GM12864 (cell line): Measurements from ENCODE around the gene HS6ST3.

Experiments used
- DNase-seq: peaks from one replicate; pipeline ENCODE4 v3.0.0-alpha.2; 2011; ENCODE audit warnings: low read depth
- H3K4me3 ChIP-seq: 2 replicates; pipeline ENCODE4 v1.5.1; 2011; ENCODE audit warnings: mild to moderate bottlenecking, low read depth, low read length, control low read depth
- CTCF ChIP-seq: IDR thresholded peaks from 2 replicates; pipeline ENCODE4 v1.5.1; 2011; ENCODE audit warnings: low read depth, mild to moderate bottlenecking, moderate library complexity, low read length, control low read depth, inconsistent platforms; ENCODE audit errors: missing control alignments

HS6ST3 gene

GRCh38 chr13:96803456-96804100 is 713.7 kb downstream of the HS6ST3 start:
- no peak overlapping the region for H3K4me3 ChIP-seq
- no peak for TF ChIP-seq CTCF
- no peak for DNase-seq

- H3K4me3 ChIP-seq: no peak overlapping the region
- no peak for TF ChIP-seq CTCF
- DNase-seq: no peak
These were observed 714.3 kb downstream of the HS6ST3 start for GRCh38 chr13:96804174-96804573.

- H3K4me3 ChIP-seq: no peak overlapping the region
- no peak for DNase-seq
- no peak for TF ChIP-seq CTCF
These were observed 716.8 kb downstream of the HS6ST3 start for GRCh38 chr13:96806746-96807145.

GRCh38 chr13:96809366-96810096 is 719.6 kb downstream of the HS6ST3 start:
- DNase-seq: no peak
- H3K4me3 ChIP-seq: no peak overlapping the region
- TF ChIP-seq CTCF: no peak

- TF ChIP-seq CTCF: no peak
- DNase-seq: no peak
- no peak overlapping the region for H3K4me3 ChIP-seq
These were observed 720.2 kb downstream of the HS6ST3 start for GRCh38 chr13:96810104-96810503.

GRCh38 chr13:96811049-96811448 is 721.1 kb downstream of the HS6ST3 start:
- no peak for TF ChIP-seq CTCF
- no peak for DNase-seq
- H3K4me3 ChIP-seq: no peak overlapping the region

- H3K4me3 ChIP-seq: no peak overlapping the region
- no peak for TF ChIP-seq CTCF
- DNase-seq: no peak
These were observed 726.4 kb downstream of the HS6ST3 start for GRCh38 chr13:96816261-96816660.
